ENCODE data around the gene SHISA6.

- TF ChIP-seq EZH2 (IDR thresholded peaks at IDR 0.05; ENCODE audit: low read length, missing control alignments), result no peak
- TF ChIP-seq CTCF (conservative IDR thresholded peaks at IDR 0.05 in 1 of 2, IDR thresholded peaks at IDR 0.05 in 1 of 2; ENCODE audit: low read depth in 1 of 2, low read length in 2 of 2), result no peak
Measured at GRCh38 chr17:11589716-11590115, 348.7 kb downstream of the SHISA6 start.

Data from fibroblast of lung (primary cell).